Aortic smooth muscle cell (primary cell): ENCODE measurements around the gene KNDC1. TPM values are rescaled to one million over a fixed set of nuclear protein-coding genes. Genes with fewer than 3 reads are reported as not detected.

Source experiments
- total RNA-seq: library from RNA; depleted of rRNA; stranded (reverse); fragments of >200 nt; gene quantifications from 2 replicates; pipeline ENCODE4 v1.2.3, GENCODE V29; 2014

The KNDC1 gene
- 0.12 and 0.26 TPM in 2 replicates for total RNA-seq

GRCh38 chr10:133159950-133160825, at the start of gene KNDC1:
Gene KNDC1 (plus strand): TSS chr10:133160219. CDS start chr10:133160468, 249 bp downstream.

GRCh38 chr10:133230044-133230361, 70.0 kb downstream of the KNDC1 start, which contains the start of gene UTF1:
Gene UTF1 (plus strand): TSS chr10:133230217. CDS start chr10:133230289, 72 bp downstream.

GRCh38 chr10:133237588-133238465, 77.8 kb downstream of the KNDC1 start, which contains the start of gene VENTX:
Gene VENTX (plus strand): TSS chr10:133237855. CDS start chr10:133237915, 60 bp downstream.

Other genes with a start within 250 kb of the KNDC1 start
- gene CFAP46, start 217.6 kb upstream of the KNDC1 start, total RNA-seq: 0.19 and 0.79 TPM in 2 replicates
- not detected in 2 replicates for gene ADGRA1, start 72.3 kb upstream of the KNDC1 start, total RNA-seq
- not detected in 2 replicates for gene UTF1, start 70.0 kb downstream of the KNDC1 start, total RNA-seq
- not detected in 2 replicates for gene VENTX, start 77.6 kb downstream of the KNDC1 start, total RNA-seq
- gene ADAM8, start 116.6 kb downstream of the KNDC1 start, total RNA-seq: 0.87 and 1.3 TPM in 2 replicates
- gene TUBGCP2, start 148.7 kb downstream of the KNDC1 start, total RNA-seq: 66.4 and 71.7 TPM in 2 replicates
- gene ZNF511, start 148.7 kb downstream of the KNDC1 start, total RNA-seq: 18.4 and 21.8 TPM in 2 replicates
- not detected in 2 replicates for gene CALY, start 176.7 kb downstream of the KNDC1 start, total RNA-seq
- not detected in 2 replicates for gene PRAP1, start 187.2 kb downstream of the KNDC1 start, total RNA-seq
- gene FUOM, start 197.8 kb downstream of the KNDC1 start, total RNA-seq: 6.1 and 9.5 TPM in 2 replicates
- gene ECHS1, start 213.1 kb downstream of the KNDC1 start, total RNA-seq: 60.6 and 65.6 TPM in 2 replicates
- gene PAOX, start 219.0 kb downstream of the KNDC1 start, total RNA-seq: 4.2 and 5.4 TPM in 2 replicates
- 19.3 and 23.1 TPM in 2 replicates for gene MTG1, start 233.9 kb downstream of the KNDC1 start, total RNA-seq